ENCODE measurements around the gene GADD45GIP1. TPM values are rescaled to one million over a fixed set of nuclear protein-coding genes. Genes with fewer than 3 reads are reported as not detected.

The GADD45GIP1 gene
- total RNA-seq, 1 donor from 2014 or later: 27.1 TPM

DNA sequence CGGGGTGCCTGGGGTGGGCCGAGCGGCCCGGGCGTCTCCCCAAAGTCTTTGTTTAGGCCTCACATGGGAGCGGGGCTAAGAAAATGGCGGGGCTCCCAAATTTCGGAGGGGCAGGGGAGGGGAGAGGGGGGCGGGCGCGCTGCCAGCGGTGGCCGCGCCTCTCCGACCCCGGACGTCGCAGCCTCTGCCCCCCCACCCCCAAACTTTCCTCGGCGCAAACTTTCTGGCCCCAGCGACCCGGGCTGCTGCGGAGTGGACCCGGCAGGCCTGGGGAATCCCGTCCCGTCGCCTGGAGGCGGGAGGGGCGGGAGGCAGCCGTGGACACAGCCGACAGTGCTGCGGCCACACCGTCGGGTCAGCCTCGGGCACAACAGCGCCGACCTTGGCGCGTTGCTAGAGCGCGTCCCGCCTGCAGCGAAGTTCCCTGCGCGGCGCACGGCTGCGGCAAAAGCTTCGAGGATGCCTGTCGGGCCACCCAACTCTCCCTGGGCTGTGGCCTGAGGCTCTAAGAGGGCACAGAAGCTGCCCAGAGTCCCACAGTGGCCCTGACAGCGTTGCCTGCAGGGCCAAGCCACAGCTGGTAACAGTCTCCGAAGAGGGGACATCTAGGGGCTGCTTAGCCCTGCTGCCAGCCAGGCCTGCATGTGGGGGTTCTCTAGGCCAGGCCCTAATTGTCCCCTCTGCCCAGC lies 39.5 kb upstream of the GADD45GIP1 start:
- TF ChIP-seq, protein P1, sequence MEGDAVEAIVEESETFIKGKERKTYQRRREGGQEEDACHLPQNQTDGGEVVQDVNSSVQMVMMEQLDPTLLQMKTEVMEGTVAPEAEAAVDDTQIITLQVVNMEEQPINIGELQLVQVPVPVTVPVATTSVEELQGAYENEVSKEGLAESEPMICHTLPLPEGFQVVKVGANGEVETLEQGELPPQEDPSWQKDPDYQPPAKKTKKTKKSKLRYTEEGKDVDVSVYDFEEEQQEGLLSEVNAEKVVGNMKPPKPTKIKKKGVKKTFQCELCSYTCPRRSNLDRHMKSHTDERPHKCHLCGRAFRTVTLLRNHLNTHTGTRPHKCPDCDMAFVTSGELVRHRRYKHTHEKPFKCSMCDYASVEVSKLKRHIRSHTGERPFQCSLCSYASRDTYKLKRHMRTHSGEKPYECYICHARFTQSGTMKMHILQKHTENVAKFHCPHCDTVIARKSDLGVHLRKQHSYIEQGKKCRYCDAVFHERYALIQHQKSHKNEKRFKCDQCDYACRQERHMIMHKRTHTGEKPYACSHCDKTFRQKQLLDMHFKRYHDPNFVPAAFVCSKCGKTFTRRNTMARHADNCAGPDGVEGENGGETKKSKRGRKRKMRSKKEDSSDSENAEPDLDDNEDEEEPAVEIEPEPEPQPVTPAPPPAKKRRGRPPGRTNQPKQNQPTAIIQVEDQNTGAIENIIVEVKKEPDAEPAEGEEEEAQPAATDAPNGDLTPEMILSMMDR (IDR thresholded peaks at IDR 0.05; ENCODE audit: insufficient read depth, low read length, severe bottlenecking): peak; percentile 7
- Histone ChIP-seq H3K4me3 (ENCODE audit: low read depth, low read length) (peak overlapping the region; percentile 86), H3K36me3 (ENCODE audit: control insufficient read depth, insufficient read depth, low read length) (no peaks in the 10 kb centered on the region), H3K27me3 (ENCODE audit: control insufficient read depth, insufficient read depth, low read length) (no peaks in the 10 kb centered on the region)
- DNase-seq (ENCODE audit: low read depth): no peak
- FAIRE-seq: no peak

DNA sequence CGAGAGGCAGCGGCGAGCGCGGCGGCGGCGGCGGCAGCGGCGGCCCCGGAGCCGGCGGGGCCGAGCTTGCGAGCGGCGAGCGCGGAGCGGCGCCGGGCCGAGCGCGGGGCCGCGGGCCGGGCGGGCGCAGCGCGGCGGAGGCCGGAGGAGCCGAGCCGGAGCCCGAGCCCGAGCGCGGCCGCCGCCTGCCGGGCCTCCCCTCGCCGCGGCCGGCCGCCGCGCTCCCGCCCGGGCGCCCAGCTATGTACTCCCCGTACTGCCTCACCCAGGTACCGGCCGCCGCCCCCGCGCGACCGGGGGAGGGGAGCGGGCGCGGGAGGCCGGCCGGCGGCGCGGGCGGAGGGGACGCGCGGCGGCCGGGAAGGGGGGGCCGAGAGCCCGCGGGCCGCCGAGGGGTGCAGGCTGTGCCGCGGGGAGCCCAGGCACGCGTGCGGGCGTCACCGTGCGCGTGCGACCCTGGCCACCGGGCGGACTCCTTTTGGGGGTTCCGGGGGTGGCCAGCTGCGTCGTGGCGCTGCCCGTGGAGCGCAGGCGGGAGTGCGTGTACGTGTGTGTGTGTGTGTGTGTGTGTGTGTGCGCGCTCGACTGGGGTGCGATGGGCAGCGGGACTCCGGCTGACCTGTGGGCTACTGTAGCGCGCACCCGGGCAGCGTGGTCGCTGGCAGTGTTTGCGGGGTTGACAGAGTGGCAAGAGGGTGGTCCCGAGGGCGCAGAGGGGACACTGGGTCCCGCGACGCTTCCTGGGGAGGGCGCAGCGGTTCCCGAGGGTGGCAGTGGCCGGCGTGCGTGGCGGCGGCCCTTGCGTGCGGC lies 38.8 kb upstream of the GADD45GIP1 start:
- Histone ChIP-seq H3K4me3 (ENCODE audit: low read depth, low read length) (peak overlapping the region; percentile 86), H3K27me3 (ENCODE audit: control insufficient read depth, insufficient read depth, low read length) (no peaks in the 10 kb centered on the region), H3K36me3 (ENCODE audit: control insufficient read depth, insufficient read depth, low read length) (no peaks in the 10 kb centered on the region)
- FAIRE-seq (no peak), DNase-seq (ENCODE audit: low read depth) (no peak)
- TF ChIP-seq, protein P1 (IDR thresholded peaks at IDR 0.05; ENCODE audit: insufficient read depth, low read length, severe bottlenecking): no peak

DNA sequence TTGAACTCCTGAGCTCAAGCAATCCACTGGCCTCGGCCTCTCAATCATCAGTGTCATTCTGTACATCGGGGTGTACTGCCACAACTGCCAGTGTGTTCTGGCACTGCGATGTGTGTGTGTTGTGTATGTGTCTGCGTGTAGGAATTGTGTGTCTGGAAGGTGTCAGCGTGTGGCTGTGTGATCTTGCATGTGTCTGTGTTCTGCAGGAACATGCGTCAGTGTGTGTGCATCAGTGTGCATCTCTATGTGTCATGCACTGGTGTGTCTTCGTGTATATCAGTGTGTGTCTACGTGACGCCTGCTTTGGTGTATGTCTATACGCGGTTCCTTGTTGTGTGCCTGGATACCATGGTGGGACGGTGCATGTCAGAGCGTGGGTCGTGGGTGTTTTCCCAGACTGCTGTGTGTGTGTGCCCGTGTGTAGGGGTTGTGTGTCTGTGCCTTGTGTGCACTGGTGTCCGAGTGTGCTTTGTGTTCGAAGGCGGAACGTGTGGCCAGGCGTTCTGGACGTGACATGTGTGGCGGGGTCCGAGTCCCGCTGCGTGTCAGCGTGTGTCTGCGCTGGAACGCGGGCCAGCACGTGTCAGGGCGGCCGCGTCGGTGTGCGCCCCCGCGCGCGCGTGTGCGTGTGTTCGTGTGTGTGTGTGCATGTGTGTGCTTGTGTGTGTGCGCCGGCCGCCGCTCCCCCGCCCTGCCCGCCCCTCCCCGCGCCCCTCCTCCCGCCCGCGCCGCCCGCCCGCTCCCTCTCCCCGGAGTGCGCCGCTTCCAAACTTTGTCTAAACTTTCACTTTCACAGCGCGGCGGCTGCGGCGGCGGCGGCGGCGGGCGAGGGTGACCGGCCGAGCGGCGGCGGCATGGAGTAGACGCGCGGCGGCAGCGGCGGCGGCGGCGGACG lies 37.9 kb upstream of the GADD45GIP1 start, which contains the start of gene NFIX:
NFIX (plus strand) TSS at position 775 of the 895 bp plus-strand sequence. CDS start 363 bp downstream, outside the sequence.
- no peaks in the 10 kb centered on the region for H3K27me3 ChIP-seq (ENCODE audit: control insufficient read depth, insufficient read depth, low read length)
- H3K36me3 ChIP-seq (ENCODE audit: control insufficient read depth, insufficient read depth, low read length): no peaks in the 10 kb centered on the region
- DNase-seq (ENCODE audit: low read depth) (no peak), FAIRE-seq (peak; percentile 95)
- TF ChIP-seq, protein P1 (IDR thresholded peaks at IDR 0.05; ENCODE audit: insufficient read depth, low read length, severe bottlenecking): no peak
- peak within 1 kb of the TSS; percentile 86 for H3K4me3 ChIP-seq (ENCODE audit: low read depth, low read length)

DNA sequence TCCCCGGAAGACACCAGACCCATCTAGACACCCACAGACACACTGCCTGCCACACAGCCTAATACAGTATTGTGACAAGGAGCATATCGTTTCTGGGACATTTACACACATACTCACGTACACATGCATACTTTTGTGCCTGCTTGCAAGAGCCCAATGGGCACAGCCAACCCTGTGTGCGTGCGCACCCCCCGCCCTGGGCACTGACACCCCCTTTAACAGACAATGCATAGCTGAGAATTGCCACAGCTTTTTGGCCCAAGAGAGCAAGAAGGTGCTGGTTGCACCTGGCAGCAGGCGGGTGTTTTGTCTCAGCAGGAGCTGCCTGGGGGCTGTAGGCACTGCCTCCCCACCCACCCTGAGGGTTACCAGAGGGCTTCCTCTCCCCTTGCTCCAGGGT lies 36.5 kb upstream of the GADD45GIP1 start:
- TF ChIP-seq, protein P1 (IDR thresholded peaks at IDR 0.05; ENCODE audit: insufficient read depth, low read length, severe bottlenecking): no peak

DNA sequence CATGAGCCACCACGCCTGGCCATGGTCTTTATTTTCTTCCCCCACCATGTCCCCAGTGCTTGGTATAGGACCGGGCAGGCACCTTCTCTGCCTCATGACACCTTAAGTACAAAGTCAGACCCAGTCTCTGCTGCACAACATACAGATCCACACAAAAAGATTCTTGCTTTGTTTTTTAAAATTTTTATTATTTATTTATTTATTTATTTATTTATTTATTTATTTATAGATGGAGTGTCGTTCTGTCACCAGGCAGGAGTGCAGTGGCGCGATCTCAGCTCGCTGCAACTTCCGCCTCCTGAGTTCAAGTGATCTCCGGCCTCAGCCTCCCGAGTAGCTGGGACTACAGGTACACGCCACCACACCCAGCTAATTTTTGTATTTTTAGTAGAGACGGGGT lies 35.7 kb upstream of the GADD45GIP1 start:
- Histone ChIP-seq H3K4me3 (ENCODE audit: low read depth, low read length) (no peak overlapping the region), H3K27me3 (ENCODE audit: control insufficient read depth, insufficient read depth, low read length) (no peaks in the 10 kb centered on the region), H3K36me3 (ENCODE audit: control insufficient read depth, insufficient read depth, low read length) (no peaks in the 10 kb centered on the region)
- FAIRE-seq (no peak), DNase-seq (ENCODE audit: low read depth) (no peak)
- TF ChIP-seq, protein P1 (IDR thresholded peaks at IDR 0.05; ENCODE audit: insufficient read depth, low read length, severe bottlenecking): no peak

More for the DNA sequence above, 36.5 kb upstream of the GADD45GIP1 start:
- Histone ChIP-seq H3K27me3 (ENCODE audit: control insufficient read depth, insufficient read depth, low read length) (no peaks in the 10 kb centered on the region), H3K36me3 (ENCODE audit: control insufficient read depth, insufficient read depth, low read length) (no peaks in the 10 kb centered on the region), H3K4me3 (ENCODE audit: low read depth, low read length) (no peak overlapping the region)
- FAIRE-seq (peak; percentile 23), DNase-seq (ENCODE audit: low read depth) (no peak)

Data from bronchial epithelial cell (primary cell).